COLO668 (cell line): Measurements from ENCODE around the gene CPM.

Experiments
- DNase-seq: peaks from one replicate; lab custom pipeline; 2025; ENCODE audit not compliant: unreplicated experiment; lab: John Stamatoyannopoulos, UW

Gene CPM

GRCh38 chr12:68908076-68908475 lies 24.9 kb downstream of the CPM start:
- DNase-seq = no peak

GRCh38 chr12:68905733-68906132 lies 27.2 kb downstream of the CPM start:
- no peak for DNase-seq

- DNase-seq = no peak
Observed at GRCh38 chr12:68904351-68904962, 28.5 kb downstream of the CPM start.

- DNase-seq = no peak
Observed at GRCh38 chr12:68903511-68903910, 29.5 kb downstream of the CPM start.

GRCh38 chr12:68901551-68901950 lies 31.4 kb downstream of the CPM start:
- no peak for DNase-seq

GRCh38 chr12:68901145-68901544 lies 31.8 kb downstream of the CPM start:
- no peak for DNase-seq

GRCh38 chr12:68900241-68900640 lies 32.7 kb downstream of the CPM start:
- no peak for DNase-seq

GRCh38 chr12:68899251-68899771 lies 33.7 kb downstream of the CPM start:
- DNase-seq = no peak

GRCh38 chr12:68896881-68897540 lies 36.0 kb downstream of the CPM start:
- no peak for DNase-seq

- no peak for DNase-seq
Observed at GRCh38 chr12:68894276-68894855, 38.6 kb downstream of the CPM start.

- no peak for DNase-seq
Observed at GRCh38 chr12:68893741-68894140, 39.2 kb downstream of the CPM start.

GRCh38 chr12:68893201-68893600 lies 39.8 kb downstream of the CPM start:
- DNase-seq = no peak

GRCh38 chr12:68891141-68891540 lies 41.8 kb downstream of the CPM start:
- DNase-seq = no peak

GRCh38 chr12:68890701-68891113 lies 42.3 kb downstream of the CPM start:
- no peak for DNase-seq

GRCh38 chr12:68888243-68888642 lies 44.7 kb downstream of the CPM start:
- no peak for DNase-seq

- DNase-seq = no peak
Observed at GRCh38 chr12:68887641-68888040, 45.3 kb downstream of the CPM start.

- DNase-seq = no peak
Observed at GRCh38 chr12:68886636-68887572, 46.1 kb downstream of the CPM start.

- DNase-seq = no peak
Observed at GRCh38 chr12:68885381-68885780, 47.6 kb downstream of the CPM start.

- DNase-seq = no peak
Observed at GRCh38 chr12:68884251-68884650, 48.7 kb downstream of the CPM start.

- DNase-seq = no peak
Observed at GRCh38 chr12:68883151-68883550, 49.8 kb downstream of the CPM start.

- DNase-seq = no peak
Observed at GRCh38 chr12:68882251-68882964, 50.6 kb downstream of the CPM start.
